Upper lobe of left lung (tissue), 4 donors: ENCODE results near the gene ZNF526.

ENCODE experiments used
- CTCF ChIP-seq, 6 experiments: fragments of 450-650 bp in 4 of 6; fragments of 200-600 bp in 2 of 6; sonication (generic) in 2 of 6; IDR thresholded peaks; one replicate each; pipeline ENCODE4 v1.5.1; 2016 to 2019; ENCODE audit warnings: antibody characterized with exemption in 6 of 6
- POLR2A ChIP-seq, 4 donors: fragments of 450-650 bp; IDR thresholded peaks; one replicate each; pipeline ENCODE4 v1.5.1; 2016 to 2017; ENCODE audit warnings: antibody characterized with exemption in 4 of 4, mild to moderate bottlenecking in 2 of 4

DNA sequence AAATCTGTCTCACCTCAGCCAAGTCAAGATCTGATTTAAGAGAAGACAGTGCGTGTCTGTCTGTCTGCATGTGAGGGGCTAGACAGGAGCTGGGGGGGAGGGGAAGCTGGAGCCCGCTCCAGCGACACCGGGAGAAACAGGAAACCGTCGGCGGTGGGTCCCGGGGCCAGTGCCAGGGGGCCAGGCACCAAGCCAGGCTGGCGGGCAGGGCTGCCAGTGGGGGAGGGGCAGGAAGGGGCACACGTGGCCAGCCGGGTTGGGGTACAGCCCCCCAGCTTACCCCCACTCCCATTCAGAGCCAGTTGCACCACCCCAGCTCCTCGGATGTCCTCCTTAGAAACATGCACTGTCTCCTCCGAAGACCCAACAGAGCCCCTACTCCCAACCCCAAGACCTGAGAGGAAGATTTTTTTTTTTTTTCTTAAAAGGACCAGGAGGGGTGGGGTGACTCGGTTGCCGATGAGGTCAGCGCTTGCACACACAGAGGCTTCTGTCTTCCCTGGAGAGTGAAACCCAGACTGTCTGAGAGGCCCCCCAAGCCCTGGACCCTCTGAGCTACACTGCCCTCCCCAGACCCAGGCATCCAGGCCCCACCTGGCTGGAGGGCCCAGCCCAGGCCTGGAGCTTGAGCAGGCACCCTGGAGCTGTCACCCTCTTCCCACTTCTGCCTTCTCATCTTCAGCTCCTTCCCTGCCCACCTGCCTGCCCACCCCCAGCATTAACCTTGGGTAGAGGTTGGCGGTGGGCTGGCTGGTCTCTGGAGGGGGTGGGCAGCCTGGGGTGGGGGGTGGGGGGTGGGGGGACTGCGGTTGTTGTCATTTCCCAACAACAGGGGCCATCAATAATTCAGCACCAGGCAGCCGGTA lies 30.8 kb downstream of the ZNF526 start:
- TF ChIP-seq POLR2A (IDR thresholded peaks at IDR 0.05) (no peak), CTCF (IDR thresholded peaks at IDR 0.05) (no peak)
